Muscle layer of duodenum (tissue), 2 donors: ENCODE data around the gene EPYC.

Experiments used
- H3K27ac ChIP-seq: one replicate; pipeline ENCODE4 v1.7.0; 2013; ENCODE audit warnings: mild to moderate bottlenecking, low read length
- H3K27me3 ChIP-seq: one replicate; pipeline ENCODE4 v1.7.0; 2013; ENCODE audit warnings: low read depth, mild to moderate bottlenecking, control low read depth, low read length
- H3K36me3 ChIP-seq, 2 donors: one replicate each; pipeline ENCODE4 v1.7.0; 2013; ENCODE audit warnings: low read length in 2 of 2, control low read depth in 1 of 2, mild to moderate bottlenecking in 1 of 2; ENCODE audit not compliant: insufficient read depth in 2 of 2, control insufficient read depth in 1 of 2
- H3K4me1 ChIP-seq, 2 donors: one replicate each; pipeline ENCODE4 v1.7.0; 2013; ENCODE audit warnings: low read length in 2 of 2, mild to moderate bottlenecking in 2 of 2, control low read depth in 1 of 2, moderate library complexity in 1 of 2; ENCODE audit not compliant: insufficient read depth in 2 of 2, control insufficient read depth in 1 of 2
- H3K4me3 ChIP-seq, 2 donors: one replicate each; pipeline ENCODE4 v1.7.0; 2013; ENCODE audit warnings: low read length in 2 of 2, low read depth in 1 of 2, mild to moderate bottlenecking in 1 of 2
- H3K9me3 ChIP-seq, 2 donors: one replicate each; pipeline ENCODE4 v1.7.0; 2013; ENCODE audit warnings: low read length in 2 of 2, control low read depth in 1 of 2, mild to moderate bottlenecking in 1 of 2; ENCODE audit not compliant: control insufficient read depth in 1 of 2
- donor health status: healthy.

EPYC gene

DNA sequence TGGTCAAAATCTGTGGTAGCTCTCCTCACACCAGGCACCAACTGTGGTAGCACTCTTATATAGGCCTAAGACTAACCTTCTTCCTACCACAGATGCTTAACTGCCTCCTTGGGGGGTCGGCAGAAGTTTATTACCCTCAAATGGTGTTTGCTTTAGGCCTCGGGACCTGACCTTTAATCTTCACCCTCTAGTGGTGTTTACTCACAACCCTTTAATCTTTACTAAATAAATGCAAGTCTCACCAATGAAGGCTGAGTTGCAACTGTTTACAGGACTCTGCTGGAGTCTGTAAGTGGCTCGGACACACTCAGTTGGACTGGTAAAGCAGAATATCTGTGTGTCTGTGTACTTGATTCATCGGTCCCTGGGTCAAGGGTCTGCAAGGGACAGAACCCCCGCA, 79.2 kb downstream of the EPYC start:
- H3K4me1 ChIP-seq = peaks cover 0 to 14% of the 10 kb centered on the region in 2 donors
- no peak overlapping the region for H3K4me3 ChIP-seq
- peaks cover 0 to 8% of the 10 kb centered on the region in 2 donors for H3K9me3 ChIP-seq
- H3K27ac ChIP-seq = no peak overlapping the region
- no peaks in the 10 kb centered on the region for H3K36me3 ChIP-seq
- no peaks in the 10 kb centered on the region for H3K27me3 ChIP-seq

DNA sequence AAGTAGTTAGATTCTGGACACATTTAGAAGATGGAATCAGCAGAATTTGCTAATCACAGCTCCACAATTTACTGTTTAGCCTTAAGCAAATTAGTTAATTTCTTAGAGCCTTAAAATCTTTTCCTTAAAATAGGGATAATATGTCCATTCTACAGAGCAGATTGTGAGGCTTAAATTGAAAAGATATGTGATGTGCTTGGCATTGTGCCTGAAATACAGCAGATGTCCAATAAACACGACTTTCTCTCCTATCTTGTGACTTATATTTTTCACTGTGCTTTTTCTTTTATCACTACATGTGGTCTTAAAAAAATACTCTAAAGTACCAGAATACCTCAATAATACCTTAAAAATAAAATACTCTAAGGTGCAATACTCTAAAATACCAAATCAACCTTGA, 80.4 kb downstream of the EPYC start:
- Histone ChIP-seq H3K4me3 (no peak overlapping the region), H3K4me1 (peaks cover 0 to 14% of the 10 kb centered on the region in 2 donors), H3K27me3 (no peaks in the 10 kb centered on the region), H3K36me3 (no peaks in the 10 kb centered on the region), H3K9me3 (peaks cover 0 to 3% of the 10 kb centered on the region in 2 donors), H3K27ac (no peak overlapping the region)

DNA sequence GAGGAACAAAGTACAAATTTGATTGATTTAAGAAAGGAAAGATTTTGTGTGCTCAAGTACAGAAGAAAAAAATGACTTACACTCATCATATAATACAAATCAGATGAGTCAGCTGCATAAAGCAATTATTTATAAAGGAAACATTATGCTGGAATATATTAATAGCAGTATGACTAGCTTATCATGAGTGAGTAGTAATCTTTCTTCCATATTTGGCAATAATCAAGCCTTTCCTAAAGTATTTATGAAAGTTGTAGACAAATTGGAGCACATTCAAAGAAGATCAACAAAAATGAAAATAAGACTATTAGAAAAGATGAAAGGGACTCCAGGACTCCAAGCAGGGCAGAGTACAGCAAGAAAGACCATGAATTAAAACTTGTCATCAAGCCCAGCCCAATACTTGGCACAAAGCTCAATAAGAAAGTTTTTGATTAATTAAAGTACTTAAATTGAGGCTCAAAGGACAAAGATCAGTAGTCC, 82.6 kb downstream of the EPYC start:
- H3K4me3 ChIP-seq = no peak overlapping the region
- H3K36me3 ChIP-seq = no peaks in the 10 kb centered on the region
- no peaks in the 10 kb centered on the region for H3K27me3 ChIP-seq
- H3K9me3 ChIP-seq = no peaks in the 10 kb centered on the region
- peaks cover 0 to 14% of the 10 kb centered on the region in 2 donors for H3K4me1 ChIP-seq
- H3K27ac ChIP-seq = peak overlapping the region; percentile 57

DNA sequence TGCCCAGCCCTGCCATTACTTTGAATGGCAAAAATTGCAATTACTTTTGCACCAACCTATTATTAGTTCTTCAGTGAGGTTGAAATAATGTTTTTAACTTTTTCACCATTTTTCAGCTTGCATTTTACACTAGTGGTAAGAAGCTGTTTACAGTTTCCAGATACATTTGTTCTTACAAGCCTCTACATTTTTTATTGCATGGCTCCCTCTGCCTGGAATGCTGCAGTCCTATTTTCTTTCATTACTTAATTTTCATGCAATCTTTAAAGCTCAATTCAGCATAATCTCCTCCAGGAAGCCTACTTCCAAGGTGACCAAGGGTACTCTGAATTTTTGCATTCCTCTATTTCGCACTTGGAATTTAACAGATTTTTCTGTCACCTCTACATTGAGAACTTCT, 83.2 kb downstream of the EPYC start:
- H3K9me3 ChIP-seq = no peaks in the 10 kb centered on the region
- no peak overlapping the region for H3K27ac ChIP-seq
- H3K4me3 ChIP-seq = no peak overlapping the region
- no peaks in the 10 kb centered on the region for H3K36me3 ChIP-seq
- no peaks in the 10 kb centered on the region for H3K27me3 ChIP-seq
- H3K4me1 ChIP-seq = peaks cover 0 to 14% of the 10 kb centered on the region in 2 donors

DNA sequence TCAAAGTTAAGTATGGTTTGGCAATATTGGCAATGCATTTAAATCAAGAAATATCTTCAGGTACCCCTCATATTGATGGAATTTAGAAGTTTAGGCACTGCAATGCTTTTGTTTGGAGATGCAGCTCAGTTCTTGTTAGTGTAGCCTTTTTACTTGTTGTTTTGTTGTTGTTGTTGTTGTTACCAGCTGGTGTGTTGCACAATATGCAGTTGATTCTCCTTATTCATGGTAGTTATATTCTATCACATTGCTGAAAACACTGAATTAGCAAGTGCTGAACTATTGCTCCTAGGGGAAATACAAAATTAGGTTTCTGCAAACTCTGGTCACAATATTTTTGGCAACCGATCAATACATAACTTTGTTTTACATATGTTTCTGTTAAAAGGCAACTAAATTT, 84.5 kb downstream of the EPYC start:
- Histone ChIP-seq H3K36me3 (no peaks in the 10 kb centered on the region), H3K27me3 (no peaks in the 10 kb centered on the region), H3K9me3 (no peaks in the 10 kb centered on the region), H3K4me3 (no peak overlapping the region), H3K4me1 (peaks cover 0 to 14% of the 10 kb centered on the region in 2 donors), H3K27ac (no peak overlapping the region)

GRCh38 chr12:90917431-90917830, 87.3 kb downstream of the EPYC start:
- Histone ChIP-seq H3K4me3 (no peak overlapping the region), H3K4me1 (peaks cover 0 to 12% of the 10 kb centered on the region in 2 donors), H3K36me3 (no peaks in the 10 kb centered on the region), H3K27me3 (no peaks in the 10 kb centered on the region), H3K9me3 (peaks cover 0 to 6% of the 10 kb centered on the region in 2 donors), H3K27ac (no peak overlapping the region)

GRCh38 chr12:90916516-90916915, 88.3 kb downstream of the EPYC start:
- H3K9me3 ChIP-seq = peaks cover 0 to 6% of the 10 kb centered on the region in 2 donors
- no peak overlapping the region for H3K4me3 ChIP-seq
- peaks cover 0 to 5% of the 10 kb centered on the region in 2 donors for H3K4me1 ChIP-seq
- no peak overlapping the region for H3K27ac ChIP-seq
- no peaks in the 10 kb centered on the region for H3K36me3 ChIP-seq
- no peaks in the 10 kb centered on the region for H3K27me3 ChIP-seq

- Histone ChIP-seq H3K4me1 (no peaks in the 10 kb centered on the region), H3K27ac (no peak overlapping the region), H3K9me3 (peaks cover 0 to 6% of the 10 kb centered on the region in 2 donors), H3K36me3 (no peaks in the 10 kb centered on the region), H3K4me3 (no peak overlapping the region), H3K27me3 (no peaks in the 10 kb centered on the region)
These were observed 89.4 kb downstream of the EPYC start for GRCh38 chr12:90915353-90915752.
